ENCODE data around the gene VPS25. TPM values are rescaled to one million over a fixed set of nuclear protein-coding genes. Genes with fewer than 3 reads are reported as not detected.

The VPS25 gene
- total RNA-seq, 1 experiment from 2014 or later = 103 TPM

DNA sequence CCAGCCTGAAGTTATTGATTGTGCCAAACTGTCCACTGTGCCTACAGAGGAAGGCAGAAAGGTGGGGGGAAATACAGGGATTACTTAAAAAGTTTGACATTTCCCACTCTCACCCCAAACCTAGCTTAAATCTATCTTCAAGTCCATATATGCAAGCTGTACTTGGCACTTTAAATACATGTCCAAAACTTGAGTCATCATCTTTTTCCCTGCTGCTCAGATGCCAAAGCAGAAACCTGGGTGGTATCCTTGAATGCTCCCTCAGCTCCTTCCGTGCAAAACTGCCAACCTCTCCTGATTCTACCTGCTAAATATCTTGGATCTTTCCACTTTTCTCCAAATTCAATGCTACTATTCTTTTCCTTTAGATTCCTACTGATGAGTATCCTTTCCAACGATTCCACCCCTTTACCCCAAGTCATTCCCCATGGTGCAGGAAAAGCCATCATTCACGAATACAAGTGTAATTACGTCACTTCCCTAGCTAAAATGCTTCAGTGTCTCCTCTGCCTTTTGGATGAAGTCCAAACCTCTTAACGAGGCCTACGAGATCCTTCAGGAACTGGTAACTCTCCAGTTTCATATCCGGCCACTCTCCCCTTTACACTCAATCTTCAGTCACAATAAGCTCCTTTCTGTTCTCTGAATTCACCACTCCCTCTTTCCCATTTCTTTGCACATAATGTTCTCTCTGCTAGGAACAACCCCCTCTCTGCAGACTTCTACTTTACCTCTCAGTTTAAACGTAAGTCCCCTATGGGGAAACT is 41.6 kb downstream of the VPS25 start:
- H3K4me3 Mint-ChIP-seq (ENCODE audit: unreplicated experiment) = no peak overlapping the region

DNA sequence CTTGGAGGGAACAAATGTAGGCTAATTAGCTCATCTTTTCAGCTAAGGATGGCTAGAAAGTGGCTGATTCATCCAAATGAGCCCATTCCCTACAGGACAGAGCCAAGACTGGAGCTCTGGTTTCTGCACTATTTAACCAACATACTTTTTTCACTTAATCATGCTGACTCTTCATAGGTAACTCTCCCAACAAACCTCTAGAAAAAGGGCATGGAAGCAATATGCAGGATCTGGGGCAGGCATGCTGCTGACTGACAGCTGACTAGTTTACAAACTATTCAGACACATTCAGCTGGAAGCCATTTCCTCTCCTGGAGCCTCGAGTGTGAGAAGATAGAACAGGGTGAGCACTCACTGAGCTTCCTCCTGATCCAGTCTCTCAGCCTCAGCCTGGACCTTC is 44.6 kb downstream of the VPS25 start:
- no TSS peak for BruUV-seq (replicated peaks)
- no peak for DNase-seq
- Histone ChIP-seq H3K4me1 (no peaks in the 10 kb centered on the region), H3K4me3 (ENCODE audit: low read depth, low read length) (no peak overlapping the region), H3K36me3 (ENCODE audit: control insufficient read depth, insufficient read depth, low read length) (peaks cover 5% of the 10 kb centered on the region), H3K27me3 (replicated peaks; ENCODE audit: control insufficient read depth, insufficient read depth, low read length) (no peaks in the 10 kb centered on the region), H3K9me3 (no peaks in the 10 kb centered on the region)
- TF ChIP-seq, protein P1, sequence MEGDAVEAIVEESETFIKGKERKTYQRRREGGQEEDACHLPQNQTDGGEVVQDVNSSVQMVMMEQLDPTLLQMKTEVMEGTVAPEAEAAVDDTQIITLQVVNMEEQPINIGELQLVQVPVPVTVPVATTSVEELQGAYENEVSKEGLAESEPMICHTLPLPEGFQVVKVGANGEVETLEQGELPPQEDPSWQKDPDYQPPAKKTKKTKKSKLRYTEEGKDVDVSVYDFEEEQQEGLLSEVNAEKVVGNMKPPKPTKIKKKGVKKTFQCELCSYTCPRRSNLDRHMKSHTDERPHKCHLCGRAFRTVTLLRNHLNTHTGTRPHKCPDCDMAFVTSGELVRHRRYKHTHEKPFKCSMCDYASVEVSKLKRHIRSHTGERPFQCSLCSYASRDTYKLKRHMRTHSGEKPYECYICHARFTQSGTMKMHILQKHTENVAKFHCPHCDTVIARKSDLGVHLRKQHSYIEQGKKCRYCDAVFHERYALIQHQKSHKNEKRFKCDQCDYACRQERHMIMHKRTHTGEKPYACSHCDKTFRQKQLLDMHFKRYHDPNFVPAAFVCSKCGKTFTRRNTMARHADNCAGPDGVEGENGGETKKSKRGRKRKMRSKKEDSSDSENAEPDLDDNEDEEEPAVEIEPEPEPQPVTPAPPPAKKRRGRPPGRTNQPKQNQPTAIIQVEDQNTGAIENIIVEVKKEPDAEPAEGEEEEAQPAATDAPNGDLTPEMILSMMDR (IDR thresholded peaks at IDR 0.05; ENCODE audit: insufficient read depth in 1 of 2, low read depth in 1 of 2, low read length in 1 of 2, severe bottlenecking in 1 of 2, unreplicated experiment in 1 of 2) = no peak
- CTCF ChIA-PET = interaction anchor here (0.6 kb wide), 1 partner anchor 63 kb away, joined by 3 read pairs; no protein-coding TSS in a partner anchor
- Mint-ChIP-seq H3K4me3 (ENCODE audit: unreplicated experiment) (no peak overlapping the region), H3K27ac (ENCODE audit: unreplicated experiment) (no peak overlapping the region), H3K36me3 (ENCODE audit: insufficient read depth, unreplicated experiment) (peaks cover 81% of the 10 kb centered on the region), H3K9me3 (ENCODE audit: unreplicated experiment) (no peaks in the 10 kb centered on the region), H3K27me3 (ENCODE audit: insufficient read depth, unreplicated experiment) (no peaks in the 10 kb centered on the region), H3K4me1 (ENCODE audit: low read depth, unreplicated experiment) (peaks cover 6% of the 10 kb centered on the region)
- intact Hi-C loops (cut with micrococcal nuclease; ENCODE audit: unreplicated experiment) = no loop called here
- POLR2A ChIA-PET = interaction anchor here (0.6 kb wide), 1 partner anchor 17 kb away, joined by 3 read pairs; no protein-coding TSS in a partner anchor

More for the DNA sequence above, 41.6 kb downstream of the VPS25 start:
- Mint-ChIP-seq H3K27ac (ENCODE audit: unreplicated experiment) (no peak overlapping the region), H3K27me3 (ENCODE audit: insufficient read depth, unreplicated experiment) (no peaks in the 10 kb centered on the region), H3K4me1 (ENCODE audit: low read depth, unreplicated experiment) (no peaks in the 10 kb centered on the region), H3K9me3 (ENCODE audit: unreplicated experiment) (no peaks in the 10 kb centered on the region), H3K36me3 (ENCODE audit: insufficient read depth, unreplicated experiment) (peaks cover 75% of the 10 kb centered on the region)
- BruUV-seq (replicated peaks) = no TSS peak
- ChIA-PET POLR2A (interaction anchor here (0.6 kb wide), 1 partner anchor 13 kb away, joined by 3 read pairs; no protein-coding TSS in a partner anchor), CTCF (no interaction called here)
- H3K4me3 ChIP-seq (ENCODE audit: low read depth, low read length) = no peak overlapping the region
- intact Hi-C loops (cut with micrococcal nuclease; ENCODE audit: unreplicated experiment) = no loop called here
- TF ChIP-seq, protein P1 (IDR thresholded peaks at IDR 0.05; ENCODE audit: insufficient read depth in 1 of 2, low read depth in 1 of 2, low read length in 1 of 2, severe bottlenecking in 1 of 2, unreplicated experiment in 1 of 2) = no peak
- no peaks in the 10 kb centered on the region for H3K27me3 ChIP-seq (replicated peaks; ENCODE audit: control insufficient read depth, insufficient read depth, low read length)
- no peaks in the 10 kb centered on the region for H3K9me3 ChIP-seq
- DNase-seq = no peak
- no peaks in the 10 kb centered on the region for H3K4me1 ChIP-seq
- H3K36me3 ChIP-seq (ENCODE audit: control insufficient read depth, insufficient read depth, low read length) = peaks cover 5% of the 10 kb centered on the region

DNA sequence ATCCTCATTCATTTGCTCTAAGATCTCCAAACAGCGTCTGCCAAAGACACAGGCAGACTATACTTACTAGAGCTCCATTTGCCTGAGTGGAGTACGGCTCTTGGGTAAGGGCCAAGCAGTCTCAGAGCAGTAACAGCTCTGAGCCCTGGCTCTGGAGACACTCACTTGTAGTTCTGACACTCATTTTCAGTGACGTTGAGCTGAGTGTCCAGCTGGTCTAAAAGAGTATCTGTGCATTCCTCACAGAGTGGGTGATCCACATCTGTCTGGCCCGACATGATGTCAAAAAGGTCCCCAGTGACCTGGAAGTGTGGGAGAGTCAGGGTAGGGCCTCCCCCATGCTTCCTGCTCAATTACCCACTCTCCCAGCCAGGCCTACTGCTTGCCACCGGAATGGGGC is 45.1 kb downstream of the VPS25 start:
- intact Hi-C loops (cut with micrococcal nuclease; ENCODE audit: unreplicated experiment) = no loop called here
- Mint-ChIP-seq H3K4me3 (ENCODE audit: unreplicated experiment) (no peak overlapping the region), H3K27me3 (ENCODE audit: insufficient read depth, unreplicated experiment) (no peaks in the 10 kb centered on the region), H3K9me3 (ENCODE audit: unreplicated experiment) (no peaks in the 10 kb centered on the region), H3K27ac (ENCODE audit: unreplicated experiment) (no peak overlapping the region), H3K4me1 (ENCODE audit: low read depth, unreplicated experiment) (peaks cover 6% of the 10 kb centered on the region), H3K36me3 (ENCODE audit: insufficient read depth, unreplicated experiment) (peaks cover 81% of the 10 kb centered on the region)
- POLR2A ChIA-PET = interaction anchor here (0.6 kb wide), 1 partner anchor 16 kb away, joined by 3 read pairs; no protein-coding TSS in a partner anchor
- CTCF ChIA-PET = no interaction called here
- no peaks in the 10 kb centered on the region for H3K9me3 ChIP-seq
- BruUV-seq (replicated peaks) = no TSS peak
- no peaks in the 10 kb centered on the region for H3K27me3 ChIP-seq (replicated peaks; ENCODE audit: control insufficient read depth, insufficient read depth, low read length)
- H3K4me3 ChIP-seq (ENCODE audit: low read depth, low read length) = no peak overlapping the region
- DNase-seq = no peak
- TF ChIP-seq, protein P1 (IDR thresholded peaks at IDR 0.05; ENCODE audit: insufficient read depth in 1 of 2, low read depth in 1 of 2, low read length in 1 of 2, severe bottlenecking in 1 of 2, unreplicated experiment in 1 of 2) = no peak
- no peaks in the 10 kb centered on the region for H3K4me1 ChIP-seq
- H3K36me3 ChIP-seq (ENCODE audit: control insufficient read depth, insufficient read depth, low read length) = peaks cover 5% of the 10 kb centered on the region

Data from Caco-2 (cell line).